HG03139 (cell line): ENCODE data around the gene NIPAL3.
"Not testable (repeated sequence)": the region's sequence is repeated elsewhere in the genome, so short reads cannot be mapped to it uniquely, and the experiment has no call there.

Experiments
- ATAC-seq: cut with Tn5 transposase; IDR thresholded peaks from one replicate; pipeline ENCODE4 v1.9.1; 2021; ENCODE audit not compliant: unreplicated experiment

NIPAL3 gene

DNA sequence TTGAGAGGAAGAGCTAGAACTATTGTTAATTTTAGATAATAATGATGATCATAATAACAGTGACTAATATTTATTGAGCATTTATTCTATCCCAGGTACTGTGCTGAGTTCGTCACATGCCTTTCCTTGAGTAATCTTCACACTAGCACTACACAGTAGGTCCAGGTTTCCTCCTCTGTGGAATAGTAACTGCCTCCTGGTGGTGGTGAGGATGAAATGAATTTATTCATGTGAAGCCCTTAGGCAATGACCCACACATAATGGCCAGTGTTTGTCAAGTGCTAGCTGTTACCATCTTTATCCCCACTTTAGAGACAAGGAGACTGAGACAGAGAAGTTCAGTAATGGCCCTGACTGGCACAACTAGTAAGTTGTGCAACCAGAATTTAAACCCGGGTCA is 5.9 kb downstream of the NIPAL3 start:
- no peak for ATAC-seq

DNA sequence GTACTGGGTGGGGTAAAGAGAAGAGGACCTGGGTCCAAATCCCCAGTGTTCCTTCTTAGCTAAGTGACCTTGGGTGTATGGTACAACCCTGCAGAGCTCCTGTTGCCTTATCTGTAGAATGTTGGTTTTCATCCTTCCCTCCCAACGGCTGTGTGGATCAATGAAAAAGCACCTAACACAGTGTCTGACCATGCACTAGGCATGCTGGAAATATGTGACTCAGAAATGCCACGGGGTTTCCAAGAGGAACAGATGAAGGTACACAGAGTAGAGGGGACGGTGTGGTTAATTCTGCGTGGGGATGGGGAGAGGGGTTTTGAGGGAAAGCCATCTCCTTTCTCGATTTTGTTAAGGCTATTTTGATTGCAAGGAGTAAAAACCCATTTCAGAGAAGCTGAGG is 8.6 kb downstream of the NIPAL3 start:
- no peak for ATAC-seq

DNA sequence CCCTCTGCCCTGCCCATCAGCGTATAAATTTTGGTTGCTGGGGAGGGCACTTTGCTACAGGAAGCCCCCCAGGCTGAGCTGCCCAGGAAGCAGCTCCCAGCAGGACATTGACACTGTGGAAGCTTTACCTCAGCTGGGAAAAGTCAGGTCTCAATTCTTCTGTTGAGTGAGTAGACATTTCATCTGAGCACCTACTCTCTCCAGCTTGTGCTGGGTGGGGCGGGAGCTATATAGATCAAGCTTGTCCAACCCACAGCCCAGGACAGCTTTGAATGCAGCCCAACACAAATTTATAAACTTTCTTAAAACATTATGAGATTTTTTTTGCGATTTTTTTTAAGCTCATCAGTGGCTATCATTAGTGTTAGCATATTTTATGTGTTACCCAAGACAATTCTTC is 9.4 kb downstream of the NIPAL3 start:
- no peak for ATAC-seq

DNA sequence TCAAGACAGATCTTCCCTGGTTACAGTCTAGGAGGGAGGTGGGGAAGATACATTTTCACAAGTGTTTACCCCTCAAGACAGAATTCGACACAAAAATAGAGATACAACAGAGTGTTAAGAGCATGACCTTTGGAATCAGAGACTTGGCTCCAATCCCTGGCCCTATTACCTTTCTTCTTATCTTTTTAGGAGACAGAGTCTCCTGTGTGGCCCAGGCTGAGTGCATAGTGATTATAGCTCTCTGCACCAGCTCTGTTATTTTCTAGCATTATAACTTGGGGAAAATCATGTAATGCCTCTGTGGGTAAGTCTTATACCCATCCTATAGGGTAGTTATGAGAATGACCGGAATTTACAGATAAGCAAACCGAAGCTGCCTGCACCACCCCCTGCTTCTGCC is 9.8 kb downstream of the NIPAL3 start:
- ATAC-seq, result no peak

DNA sequence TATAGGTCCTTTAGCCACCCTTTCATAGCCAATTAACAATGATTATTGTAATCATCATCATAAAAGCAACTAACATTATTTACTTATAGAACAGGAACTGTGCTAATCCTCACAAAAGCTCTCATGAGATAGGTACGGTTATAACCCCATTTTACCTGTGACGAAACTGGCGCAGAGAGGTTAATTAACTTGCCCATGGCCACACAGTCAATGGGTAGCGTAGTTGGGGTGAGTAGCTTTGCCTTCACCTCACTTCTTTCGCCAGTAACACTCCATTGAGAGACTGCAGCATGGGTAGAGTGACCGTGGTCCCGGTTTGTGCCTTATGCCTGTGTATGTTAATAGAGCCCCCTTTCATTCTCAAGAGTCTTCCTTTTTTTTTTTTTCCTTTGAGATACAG is 10.3 kb downstream of the NIPAL3 start:
- ATAC-seq, result no peak

DNA sequence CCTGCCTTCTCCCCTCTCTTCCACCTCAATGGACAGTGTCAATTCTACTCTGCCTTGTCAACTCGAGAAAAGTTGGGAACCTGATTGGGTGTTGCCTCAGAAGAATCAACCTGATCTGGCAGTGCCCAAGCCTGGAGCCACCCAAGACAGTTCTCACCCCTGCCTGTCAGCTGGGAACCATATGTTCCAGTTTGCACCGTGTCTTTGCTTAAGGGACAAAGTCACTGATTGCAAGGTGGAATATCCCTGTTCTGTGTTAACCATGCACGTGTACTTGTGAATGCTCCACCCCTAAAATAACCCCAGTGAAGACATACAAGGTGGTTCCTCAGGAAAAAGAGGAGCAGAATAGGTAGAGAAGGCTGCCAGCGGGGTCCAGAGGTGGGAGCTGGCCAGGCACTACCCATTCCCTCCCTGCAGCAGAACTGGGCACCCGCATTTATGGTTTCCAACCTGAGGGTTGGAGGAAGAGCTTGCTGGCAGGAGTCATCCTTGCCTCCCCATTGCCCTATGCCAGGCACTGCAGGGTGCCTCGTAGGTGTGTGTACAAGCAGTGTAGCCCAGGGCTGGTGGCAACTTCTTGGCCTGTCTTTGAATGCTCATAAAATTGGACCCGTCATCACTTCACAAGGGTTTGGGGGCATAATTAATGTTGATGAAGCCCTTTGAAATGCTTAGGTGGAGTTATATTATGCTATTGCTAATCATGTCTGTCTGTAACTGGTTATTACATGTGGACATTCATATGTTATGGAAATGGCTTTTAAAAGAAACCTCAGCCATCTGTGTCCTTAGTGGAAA is 11.3 kb downstream of the NIPAL3 start:
- no peak for ATAC-seq

DNA sequence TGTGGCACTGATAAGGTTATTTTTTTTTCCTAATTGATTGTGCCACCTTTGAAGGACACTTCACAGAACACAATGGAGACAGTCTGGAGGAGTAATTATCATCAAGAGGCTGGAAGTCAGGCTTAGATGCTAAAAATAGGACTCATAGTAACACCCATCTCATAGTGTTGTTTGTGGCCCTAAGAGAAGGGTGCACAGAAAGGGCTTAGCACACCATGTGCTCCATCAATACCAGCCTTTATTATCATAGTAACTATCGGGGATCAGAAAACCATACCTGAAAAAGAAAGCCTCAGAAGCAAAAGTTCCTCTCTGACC is 11.9 kb downstream of the NIPAL3 start:
- no peak for ATAC-seq

DNA sequence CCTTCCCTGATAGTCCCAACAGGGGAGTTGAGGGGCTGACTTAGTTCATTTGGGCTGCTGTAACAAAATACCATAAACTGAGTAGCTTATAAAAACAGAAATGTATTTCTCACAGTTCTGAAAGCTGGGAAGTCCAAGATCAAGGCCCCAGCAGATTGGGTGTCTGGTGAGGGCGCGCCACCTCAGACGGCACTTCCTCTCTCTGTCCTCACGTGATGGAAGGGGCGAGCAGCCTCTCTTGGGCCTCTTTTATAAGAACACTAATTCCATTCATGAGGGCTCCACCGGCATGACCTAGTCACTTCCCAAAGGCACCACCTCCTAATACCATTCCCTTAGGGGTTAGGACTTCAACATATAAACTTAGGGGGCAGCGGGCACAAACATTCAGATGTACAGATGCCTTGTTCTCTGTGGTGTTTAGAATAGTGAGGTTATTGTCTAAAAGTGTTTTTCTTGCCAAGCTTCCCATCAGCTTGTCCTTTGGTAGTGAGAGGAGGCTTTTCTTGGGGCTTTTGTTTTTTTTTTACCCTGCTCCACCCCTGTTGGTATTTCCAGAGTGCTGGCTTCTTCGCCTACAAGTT is 20.3 kb downstream of the NIPAL3 start:
- ATAC-seq, result no peak

DNA sequence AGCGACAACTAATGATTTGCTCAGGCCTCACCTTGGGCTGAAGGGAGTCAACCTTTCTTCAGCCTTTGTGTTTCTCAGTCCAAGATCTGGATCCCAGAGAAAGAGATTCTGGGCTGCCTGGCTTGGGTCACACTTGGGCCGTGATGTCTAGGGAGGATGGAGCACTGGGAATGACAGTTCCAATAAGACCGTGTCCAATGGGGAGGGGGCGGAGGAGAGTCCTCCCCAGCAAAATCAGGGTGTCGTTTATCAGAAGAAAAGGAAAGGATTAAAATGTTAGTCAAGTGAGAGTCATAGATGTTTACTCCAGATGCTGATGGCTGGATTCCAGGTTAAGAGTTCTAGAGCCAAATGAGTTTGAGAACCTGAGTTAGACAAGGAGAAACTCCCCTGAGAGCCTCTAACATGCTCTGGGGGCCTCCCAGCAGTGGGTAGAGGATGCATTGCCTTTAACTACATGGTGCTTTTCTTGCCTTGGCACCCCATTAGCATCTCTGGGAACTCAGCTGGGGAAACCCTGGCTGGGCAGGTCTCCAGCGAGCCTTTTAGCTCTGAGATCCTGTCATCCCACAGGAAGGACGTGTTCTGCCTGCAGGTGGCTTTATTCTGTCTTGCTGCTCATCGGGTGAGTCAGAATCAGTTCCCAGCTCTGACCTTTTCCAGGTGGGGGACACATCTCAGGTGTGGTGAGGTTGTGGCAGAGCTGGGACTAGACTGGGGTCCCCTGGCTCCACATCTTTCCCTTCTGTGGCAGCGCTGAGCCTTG is 22.2 kb downstream of the NIPAL3 start:
- ATAC-seq, result no peak

DNA sequence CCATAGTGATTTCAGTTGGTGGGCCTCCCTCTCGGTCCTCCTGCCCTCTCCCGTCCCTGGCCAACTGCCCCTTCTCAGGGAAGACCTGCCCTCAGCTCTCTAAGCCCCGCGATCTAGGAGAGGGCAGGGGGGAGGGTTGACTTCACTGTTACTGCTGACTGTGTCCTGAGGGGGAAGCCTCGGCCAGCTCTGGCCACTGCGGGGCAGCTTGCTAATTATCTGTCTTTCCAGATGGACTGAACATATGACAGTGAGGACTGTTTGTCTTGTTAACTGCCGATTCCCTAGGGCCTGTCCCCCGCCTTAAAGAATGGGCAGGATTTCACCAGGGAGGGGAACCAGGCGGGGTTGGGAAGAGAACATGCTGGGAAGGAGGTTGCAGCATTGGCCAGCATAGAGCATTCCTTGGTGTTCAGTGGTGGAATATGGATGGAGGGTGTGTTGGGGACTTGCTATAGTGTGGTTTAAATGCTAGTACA is 22.9 kb downstream of the NIPAL3 start:
- no peak for ATAC-seq

DNA sequence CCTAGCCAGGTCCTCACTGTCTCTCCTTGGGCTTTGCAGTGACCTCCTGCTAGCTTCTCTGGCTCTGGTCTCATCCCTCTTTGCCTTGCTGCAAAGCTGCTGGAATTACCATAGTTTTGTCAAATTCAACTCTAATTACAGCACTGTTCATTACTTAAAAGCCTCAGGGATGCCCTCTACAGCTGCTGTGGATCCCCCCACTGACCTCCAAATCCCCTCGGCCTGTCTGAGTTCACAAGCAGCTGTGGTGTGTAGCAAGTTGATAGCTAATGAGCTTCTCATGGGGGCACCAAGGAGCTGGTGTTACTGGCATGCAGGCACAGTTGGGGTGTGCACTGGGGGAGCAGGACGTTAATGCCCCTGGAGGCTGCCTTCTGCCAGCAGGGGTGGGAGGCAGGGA is 24.8 kb downstream of the NIPAL3 start:
- ATAC-seq, result no peak

DNA sequence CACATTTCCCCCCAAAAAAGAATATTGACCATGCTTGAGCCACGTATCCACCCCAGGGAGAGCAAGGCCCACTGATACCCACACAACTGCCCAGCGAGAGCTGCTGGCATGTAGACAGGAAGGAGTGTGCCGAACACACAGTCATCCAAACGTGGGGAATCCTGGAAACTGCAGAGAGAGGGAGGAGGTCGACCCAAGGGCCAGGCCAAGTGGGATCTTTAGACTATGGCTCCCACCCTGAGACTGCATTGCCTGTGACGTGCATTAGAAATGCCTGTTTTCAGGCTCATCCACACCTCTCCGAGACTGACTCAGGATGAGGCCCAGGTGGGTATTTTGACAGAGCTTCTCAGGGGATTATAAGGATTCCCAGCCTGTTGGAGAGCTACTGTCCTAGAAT is 25.9 kb downstream of the NIPAL3 start:
- no peak for ATAC-seq

DNA sequence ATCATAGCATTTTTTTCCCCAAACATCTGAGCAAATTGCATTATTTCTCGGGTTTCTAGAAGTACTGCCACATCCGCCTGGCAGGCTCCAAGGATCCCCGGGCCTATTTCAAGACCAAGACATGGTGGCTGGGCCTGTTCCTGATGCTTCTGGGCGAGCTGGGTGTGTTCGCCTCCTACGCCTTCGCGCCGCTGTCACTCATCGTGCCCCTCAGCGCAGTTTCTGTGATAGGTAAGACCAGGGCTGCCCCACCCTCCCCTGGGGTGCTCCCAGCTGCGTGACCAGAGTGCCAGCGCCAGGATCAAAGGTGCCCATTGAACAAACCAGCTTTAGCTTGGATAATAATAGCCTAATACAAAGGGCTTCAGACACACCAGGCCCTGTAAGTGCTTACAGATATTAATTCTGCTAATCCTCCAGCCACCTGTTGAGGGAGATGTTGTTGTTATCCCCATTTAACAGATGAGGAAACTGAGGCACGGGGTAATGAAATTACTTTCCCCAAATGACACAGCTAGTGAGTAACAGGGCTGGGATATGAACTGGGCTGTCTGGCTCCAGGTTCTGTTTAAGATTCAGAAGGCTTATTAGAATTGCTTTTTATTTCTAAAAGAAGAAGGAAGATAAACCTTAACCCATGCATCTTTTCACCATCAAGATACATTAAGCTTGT is 26.5 kb downstream of the NIPAL3 start:
- no peak for ATAC-seq

DNA sequence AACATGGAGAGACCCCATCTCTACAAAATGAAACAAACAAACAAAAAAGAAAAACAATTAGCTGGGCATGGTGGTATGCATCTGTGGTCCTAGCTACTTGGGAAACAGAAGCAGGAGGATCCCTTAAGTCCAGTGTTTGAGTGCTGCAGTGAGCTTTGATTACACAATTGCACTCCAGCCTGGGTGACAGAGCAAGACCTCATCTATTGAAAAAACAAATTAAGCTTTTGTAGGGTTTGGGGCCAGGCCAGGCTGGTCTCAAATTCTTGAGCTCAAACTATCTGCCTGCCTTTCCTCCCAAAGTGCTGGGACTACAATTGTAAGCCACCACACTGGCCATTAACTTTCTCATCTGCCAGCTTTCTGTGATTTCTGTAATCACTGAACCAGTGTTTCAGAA is 27.2 kb downstream of the NIPAL3 start:
- no peak for ATAC-seq

DNA sequence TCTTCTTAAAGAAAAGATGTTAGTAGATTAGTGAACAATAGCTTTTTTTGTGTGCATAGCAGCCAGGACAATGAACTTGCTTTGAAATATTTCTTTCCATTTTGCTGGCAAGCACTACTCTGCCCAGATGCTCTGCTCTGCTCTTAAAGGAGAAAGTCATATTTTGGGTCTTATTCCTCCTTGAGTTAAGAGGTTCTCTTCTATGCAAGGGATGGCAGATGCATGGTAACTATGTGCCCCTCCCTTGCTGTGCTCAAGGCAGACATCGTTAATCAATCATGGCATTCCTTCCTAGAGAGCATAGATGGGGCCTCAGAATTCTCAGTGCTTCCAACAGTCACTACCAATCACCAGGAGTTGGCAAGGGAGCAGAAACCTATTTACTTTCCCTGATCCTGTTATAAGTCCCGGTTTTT is 27.6 kb downstream of the NIPAL3 start:
- no peak for ATAC-seq

DNA sequence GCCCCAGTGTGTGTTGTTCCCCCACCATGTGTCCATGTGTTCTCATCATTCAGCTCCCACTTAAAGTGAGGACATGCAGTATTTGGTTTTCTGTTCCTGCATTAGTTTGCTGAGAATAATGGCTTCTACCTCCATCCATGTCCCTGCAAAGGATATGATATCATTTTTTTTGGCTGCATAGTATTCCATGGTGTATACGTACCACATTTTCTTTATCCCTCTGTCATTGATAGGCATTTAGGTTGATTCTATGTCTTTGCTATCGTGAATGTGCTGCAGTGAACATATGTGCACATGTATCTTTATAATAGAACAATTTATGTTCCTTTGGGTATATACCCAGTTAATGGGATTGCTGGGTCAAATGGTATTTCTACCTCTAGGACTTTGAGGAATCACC is 30.8 kb downstream of the NIPAL3 start:
- ATAC-seq, result not testable (repeated sequence)

DNA sequence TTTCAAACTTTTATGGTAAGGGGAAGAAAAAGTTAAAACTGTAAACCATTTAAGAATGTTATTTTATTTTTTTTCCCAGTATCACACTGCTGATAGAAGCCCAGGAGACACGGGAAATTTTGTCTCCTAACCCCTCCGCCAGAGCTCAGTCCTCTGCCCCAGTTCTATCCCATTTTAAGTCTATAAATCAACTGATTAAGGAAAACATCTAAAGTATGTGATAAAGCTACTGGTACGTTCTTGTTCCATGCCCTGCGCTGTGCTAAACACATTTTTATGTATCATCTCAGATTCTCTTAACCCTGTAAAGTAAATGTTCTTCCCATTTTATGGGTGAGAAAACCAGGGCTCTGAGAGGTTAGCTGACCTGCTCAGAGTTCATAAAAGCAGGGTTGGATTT is 34.7 kb downstream of the NIPAL3 start:
- ATAC-seq, result no peak

DNA sequence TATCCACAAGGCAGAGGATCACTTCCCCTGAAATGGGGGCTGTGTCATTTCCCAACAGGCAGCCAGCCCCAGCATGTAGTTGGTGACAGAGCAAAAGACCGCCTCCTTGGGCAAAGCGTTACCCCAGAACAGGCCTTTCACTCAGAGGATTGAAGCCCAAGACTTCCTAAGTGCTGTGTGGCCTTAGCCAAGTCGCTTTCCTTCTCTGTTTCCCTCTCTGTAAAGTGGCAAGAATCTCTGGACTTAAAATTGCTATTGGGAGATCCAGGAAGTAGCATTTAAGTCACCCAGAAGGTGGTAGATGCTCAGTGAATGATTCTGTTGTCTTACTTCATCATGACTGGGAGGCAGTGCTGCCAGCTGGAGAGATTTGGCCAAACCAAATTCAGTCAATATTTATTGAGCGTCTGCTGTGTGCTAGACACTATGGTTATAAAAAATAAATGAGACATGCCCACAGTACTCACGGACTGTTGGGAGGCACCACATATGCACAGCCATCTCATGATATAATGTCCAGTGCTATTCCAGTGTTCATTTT is 35.3 kb downstream of the NIPAL3 start:
- ATAC-seq, result no peak

DNA sequence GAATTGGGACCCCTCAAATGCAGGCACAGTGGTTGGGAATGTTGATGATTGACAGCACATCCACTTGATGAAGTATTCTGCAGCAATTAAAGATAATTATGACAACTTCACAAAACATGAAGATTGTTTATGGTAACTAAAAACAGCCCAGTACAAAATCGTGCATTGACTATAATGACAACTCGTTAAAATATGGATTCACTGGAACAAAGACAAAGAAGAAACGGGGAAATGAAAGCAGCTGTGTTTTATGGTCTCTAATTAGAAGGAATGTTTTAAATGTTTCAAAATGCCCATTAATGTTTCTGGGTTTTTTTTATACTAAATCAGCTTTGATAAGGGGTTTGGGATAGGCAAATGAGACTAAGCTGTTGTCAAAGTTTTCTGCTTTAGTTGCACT is 36.1 kb downstream of the NIPAL3 start:
- no peak for ATAC-seq

DNA sequence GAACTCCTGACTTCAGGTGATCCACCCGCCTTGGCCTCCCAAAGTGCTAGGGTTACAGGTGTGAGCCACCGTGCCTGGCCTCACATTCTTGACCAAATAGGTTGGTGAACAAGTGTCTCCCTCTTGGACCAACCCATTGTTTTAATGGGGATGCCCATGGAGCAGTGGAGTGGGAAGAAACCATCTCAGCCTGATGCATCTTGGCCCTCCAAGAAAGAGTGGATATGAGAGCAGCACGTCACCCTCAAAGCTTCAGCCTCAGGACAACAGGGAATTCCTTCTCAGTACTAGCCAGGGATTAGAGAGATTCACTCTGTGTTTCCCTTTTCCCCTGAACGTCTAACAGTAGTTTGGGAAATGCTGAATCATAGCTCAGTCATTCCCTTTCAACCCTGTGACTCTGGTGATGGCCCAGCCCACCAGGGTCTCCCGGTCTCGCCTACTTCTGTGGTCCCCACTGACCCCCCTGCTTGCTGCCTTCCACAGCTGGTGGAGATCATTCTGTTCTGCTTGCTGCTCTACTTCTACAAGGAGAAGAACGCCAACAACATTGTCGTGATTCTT is 37.4 kb downstream of the NIPAL3 start:
- no peak for ATAC-seq

DNA sequence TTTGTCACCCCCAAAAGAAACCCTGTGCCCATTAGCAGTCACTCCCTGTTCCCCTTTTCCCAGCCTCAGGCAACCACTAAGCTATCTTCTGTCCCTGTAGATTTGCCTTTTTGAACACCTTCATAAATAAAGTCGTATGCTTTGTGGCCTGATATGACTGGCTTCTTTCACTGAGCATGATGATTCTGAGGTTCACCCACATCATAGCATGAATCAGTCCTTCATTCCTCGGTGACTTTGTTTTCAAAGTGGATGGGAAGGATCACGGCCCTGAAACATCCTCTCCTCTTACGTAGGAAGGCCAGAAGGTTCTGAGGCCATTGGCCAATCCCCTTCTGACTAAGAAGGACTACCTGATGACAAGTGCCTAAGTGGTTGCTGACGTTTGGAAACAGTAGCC is 39.1 kb downstream of the NIPAL3 start:
- no peak for ATAC-seq
